Measurements from ENCODE around the gene JPH2.

JPH2 gene

GRCh38 chr20:44073011-44073674 is 113.8 kb downstream of the JPH2 start:
- no peak for DNase-seq

- no peak for DNase-seq
Observed at GRCh38 chr20:44072384-44072783, 114.6 kb downstream of the JPH2 start.

DNA sequence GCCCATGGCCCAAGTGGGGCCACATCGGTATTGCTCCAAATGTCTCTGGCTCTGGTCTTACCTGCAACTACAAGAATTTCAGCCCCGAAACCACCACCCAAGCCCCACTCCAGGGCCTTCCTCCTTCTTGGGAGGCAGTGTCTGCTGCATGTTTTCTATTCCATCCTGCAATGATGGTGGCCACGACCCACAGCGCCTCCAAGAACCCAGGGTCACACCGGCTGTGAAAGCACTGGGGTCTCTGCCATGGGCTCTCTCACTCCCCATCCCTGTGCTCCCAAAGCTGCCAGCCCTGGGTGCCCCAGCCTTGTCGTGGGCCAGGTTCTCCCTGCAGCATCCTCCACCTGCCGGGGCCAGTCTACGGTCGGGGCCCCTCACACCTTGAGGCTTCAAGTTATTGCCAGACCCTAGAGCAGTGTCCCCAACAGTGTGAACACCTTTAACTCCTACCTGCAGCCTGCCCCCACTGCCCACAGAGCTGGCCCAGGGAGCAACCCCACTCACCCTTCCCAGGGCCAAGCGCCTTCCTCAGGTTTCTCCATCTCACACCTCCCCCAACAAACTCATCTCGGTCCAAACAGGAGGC is 115.4 kb downstream of the JPH2 start:
- no peak for DNase-seq

DNA sequence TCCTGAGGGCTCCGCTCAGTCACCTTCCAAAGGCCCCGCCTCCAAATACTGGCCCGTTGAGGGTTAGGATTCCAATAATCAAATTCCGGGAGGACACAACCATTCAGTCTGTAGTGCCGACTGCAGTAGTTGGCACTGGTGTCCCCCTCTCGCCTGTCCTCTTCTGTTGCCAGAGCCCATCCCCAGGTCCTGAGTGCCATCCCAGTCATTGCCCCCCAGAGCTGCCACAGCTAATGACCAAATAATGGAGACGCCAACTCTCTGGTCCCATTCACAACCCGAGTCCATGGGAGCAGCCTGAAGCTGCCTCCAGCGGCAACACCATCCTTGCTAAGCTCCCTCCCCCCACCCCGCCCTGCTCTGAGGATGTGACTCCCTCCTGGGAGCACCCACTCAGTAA is 115.9 kb downstream of the JPH2 start:
- no peak for DNase-seq

DNA sequence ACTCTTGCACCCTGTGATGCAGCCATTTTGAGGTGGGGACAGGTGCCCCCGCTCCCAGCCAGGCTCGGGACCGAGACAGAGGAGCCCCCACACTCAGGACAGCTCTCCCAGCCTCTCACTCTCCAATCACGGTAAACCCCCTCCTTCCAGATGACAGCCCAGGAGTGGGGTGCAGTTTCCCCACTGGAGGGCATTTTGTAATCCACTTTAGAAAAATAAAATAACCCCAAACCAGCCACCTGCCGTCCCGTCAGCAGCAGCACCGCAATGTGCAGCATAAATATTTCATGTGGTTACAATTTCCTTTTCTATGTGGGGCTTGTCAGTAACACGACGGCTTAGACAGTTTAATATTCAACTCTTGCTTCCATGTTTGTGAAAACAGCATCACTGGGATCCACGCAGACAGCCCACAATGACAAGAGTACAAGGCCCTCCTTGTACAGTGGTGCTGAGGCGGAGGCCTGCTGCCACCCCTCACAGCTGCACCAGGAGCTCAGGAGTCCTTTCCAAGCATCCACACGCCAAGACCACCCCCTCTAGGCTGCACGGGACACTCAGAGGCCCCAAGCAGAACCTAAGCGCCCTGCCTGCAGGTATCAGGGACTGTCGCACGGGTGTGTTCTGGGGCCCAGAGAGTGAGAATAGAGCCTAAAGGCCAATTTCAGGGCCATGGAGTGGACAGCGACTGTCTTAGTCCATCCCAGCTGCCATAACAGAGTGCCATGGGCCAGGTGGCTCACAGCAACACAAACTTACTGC is 116.7 kb downstream of the JPH2 start:
- DNase-seq: no peak

DNA sequence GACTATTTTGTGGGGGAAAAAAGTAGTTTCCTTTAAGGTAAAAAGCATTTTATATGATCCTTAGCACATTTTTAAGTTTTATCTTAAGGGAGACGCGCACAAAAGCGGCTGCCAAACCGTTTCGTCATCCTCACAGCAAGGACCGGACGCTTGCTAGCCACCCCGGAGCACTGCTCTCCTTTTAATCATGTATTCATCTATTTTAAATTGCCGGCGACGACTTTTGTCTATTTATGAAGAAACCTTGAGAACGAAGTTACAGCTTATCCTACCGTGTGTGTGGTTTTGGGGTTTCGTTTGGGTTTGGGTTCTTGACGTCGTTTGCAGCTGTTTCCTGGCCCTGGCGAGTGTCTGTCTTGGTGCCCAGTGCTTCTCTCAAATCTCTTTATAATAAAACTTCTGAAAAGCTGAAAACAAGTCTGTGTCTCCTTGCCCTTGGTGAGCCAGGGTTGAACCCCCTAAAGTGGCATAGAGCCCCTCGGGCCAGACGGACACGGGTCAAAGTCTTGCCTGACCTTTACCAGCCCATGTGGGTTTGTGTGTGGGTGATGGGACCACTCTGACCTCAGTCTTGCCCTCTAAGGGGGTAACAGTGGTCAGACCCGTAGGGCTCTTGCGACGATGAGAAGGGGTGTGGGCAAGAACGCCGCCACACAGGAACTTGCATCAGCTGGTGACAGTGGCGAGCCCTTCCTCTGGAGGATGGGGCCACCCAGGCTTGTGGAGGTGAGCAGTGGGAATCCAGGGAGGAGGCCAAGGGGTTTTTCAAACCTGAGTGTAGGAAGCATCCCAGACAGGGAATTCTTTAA is 117.6 kb downstream of the JPH2 start:
- DNase-seq: peak; percentile 51

- DNase-seq: peak; percentile 51
Observed at GRCh38 chr20:44068316-44069201, 118.4 kb downstream of the JPH2 start.

DNA sequence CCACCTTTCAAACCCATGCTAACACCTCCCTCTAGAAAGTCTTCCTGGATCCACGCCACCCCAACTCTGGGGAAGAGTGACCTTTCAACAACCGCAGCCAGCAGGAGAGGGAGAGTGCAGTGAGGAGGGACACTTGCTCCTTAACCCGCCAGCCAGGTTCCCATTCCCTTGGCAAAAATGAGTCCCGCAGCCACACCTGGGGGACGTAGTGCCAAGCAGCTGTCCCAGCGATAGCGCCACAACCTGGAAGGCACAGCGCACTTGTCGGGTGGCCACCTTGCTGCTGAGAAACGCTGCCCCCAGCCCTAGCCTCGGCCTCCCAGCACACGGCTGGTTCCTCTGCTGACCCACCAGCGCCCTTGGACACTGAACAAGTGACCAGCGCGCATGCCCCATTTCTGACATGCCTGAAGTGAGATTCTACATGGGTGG is 119.3 kb downstream of the JPH2 start:
- no peak for DNase-seq

- no peak for DNase-seq
Observed at GRCh38 chr20:44066645-44067606, 120.1 kb downstream of the JPH2 start.

- no peak for DNase-seq
Observed at GRCh38 chr20:44065401-44066340, 121.3 kb downstream of the JPH2 start.

GRCh38 chr20:44064501-44065400 is 122.2 kb downstream of the JPH2 start:
- DNase-seq: no peak

Data from SIG-M5 (cell line).